ENCODE measurements around the gene PCYT2.

The PCYT2 gene

GRCh38 chr17:81934098-81934757 is 23.0 kb upstream of the PCYT2 start:
- Histone ChIP-seq H3K9ac (ENCODE audit: low read depth, low read length) (no peak overlapping the region), H3K9me3 (ENCODE audit: control insufficient read depth, insufficient read depth, low read length) (no peaks in the 10 kb centered on the region), H3K36me3 (ENCODE audit: insufficient read depth, low read length) (no peaks in the 10 kb centered on the region), H3K4me1 (ENCODE audit: insufficient read depth, low read length) (no peaks in the 10 kb centered on the region)

- H3K4me1 ChIP-seq (ENCODE audit: insufficient read depth, low read length): no peaks in the 10 kb centered on the region; the same call in 1 of the 2 replicates
- H3K9me3 ChIP-seq (ENCODE audit: control insufficient read depth, insufficient read depth, low read length): no peaks in the 10 kb centered on the region
- H3K9ac ChIP-seq (ENCODE audit: low read depth, low read length): no peak overlapping the region
- no peaks in the 10 kb centered on the region for H3K36me3 ChIP-seq (ENCODE audit: insufficient read depth, low read length)
These were observed 22.0 kb upstream of the PCYT2 start for GRCh38 chr17:81933178-81933699.

- no peaks in the 10 kb centered on the region for H3K36me3 ChIP-seq (ENCODE audit: insufficient read depth, low read length)
- H3K9me3 ChIP-seq (ENCODE audit: control insufficient read depth, insufficient read depth, low read length): no peaks in the 10 kb centered on the region
- H3K9ac ChIP-seq (ENCODE audit: low read depth, low read length): no peak overlapping the region
- no peaks in the 10 kb centered on the region; the same call in 1 of the 2 replicates for H3K4me1 ChIP-seq (ENCODE audit: insufficient read depth, low read length)
These were observed 21.3 kb upstream of the PCYT2 start for GRCh38 chr17:81932333-81932983.

- Histone ChIP-seq H3K4me1 (ENCODE audit: insufficient read depth, low read length) (no peaks in the 10 kb centered on the region; the same call in 1 of the 2 replicates), H3K9ac (ENCODE audit: low read depth, low read length) (no peak overlapping the region)
These were observed 20.5 kb upstream of the PCYT2 start for GRCh38 chr17:81931557-81932332.

GRCh38 chr17:81931189-81931556 is 20.0 kb upstream of the PCYT2 start:
- H3K4me1 ChIP-seq (ENCODE audit: insufficient read depth, low read length): peaks cover under 1% of the 10 kb centered on the region; the same call in 1 of the 2 replicates
- H3K9me3 ChIP-seq (ENCODE audit: control insufficient read depth, insufficient read depth, low read length): no peaks in the 10 kb centered on the region
- H3K9ac ChIP-seq (ENCODE audit: low read depth, low read length): no peak overlapping the region
- H3K36me3 ChIP-seq (ENCODE audit: insufficient read depth, low read length): no peaks in the 10 kb centered on the region

More at GRCh38 chr17:81931557-81932332, 20.5 kb upstream of the PCYT2 start:
- H3K36me3 ChIP-seq (ENCODE audit: insufficient read depth, low read length): no peaks in the 10 kb centered on the region
- H3K9me3 ChIP-seq (ENCODE audit: control insufficient read depth, insufficient read depth, low read length): no peaks in the 10 kb centered on the region

GRCh38 chr17:81930142-81931125 is 19.2 kb upstream of the PCYT2 start:
- peaks cover 4% of the 10 kb centered on the region; the same call in 1 of the 2 replicates for H3K4me1 ChIP-seq (ENCODE audit: insufficient read depth, low read length)
- H3K36me3 ChIP-seq (ENCODE audit: insufficient read depth, low read length): no peaks in the 10 kb centered on the region
- no peak overlapping the region for H3K9ac ChIP-seq (ENCODE audit: low read depth, low read length)
- no peaks in the 10 kb centered on the region for H3K9me3 ChIP-seq (ENCODE audit: control insufficient read depth, insufficient read depth, low read length)

GRCh38 chr17:81929253-81930141 is 18.3 kb upstream of the PCYT2 start:
- Histone ChIP-seq H3K36me3 (ENCODE audit: insufficient read depth, low read length) (no peaks in the 10 kb centered on the region), H3K4me1 (ENCODE audit: insufficient read depth, low read length) (peaks cover 13% of the 10 kb centered on the region; the same call in 1 of the 2 replicates), H3K9me3 (ENCODE audit: control insufficient read depth, insufficient read depth, low read length) (no peaks in the 10 kb centered on the region), H3K9ac (ENCODE audit: low read depth, low read length) (no peak overlapping the region)

- H3K36me3 ChIP-seq (ENCODE audit: insufficient read depth, low read length): no peaks in the 10 kb centered on the region
- H3K4me1 ChIP-seq (ENCODE audit: insufficient read depth, low read length): peaks cover 21% of the 10 kb centered on the region; the same call in 1 of the 2 replicates
- H3K9ac ChIP-seq (ENCODE audit: low read depth, low read length): peak overlapping the region; percentile 78
- no peaks in the 10 kb centered on the region for H3K9me3 ChIP-seq (ENCODE audit: control insufficient read depth, insufficient read depth, low read length)
These were observed 17.5 kb upstream of the PCYT2 start for GRCh38 chr17:81928544-81929252.

- Histone ChIP-seq H3K36me3 (ENCODE audit: insufficient read depth, low read length) (no peaks in the 10 kb centered on the region), H3K9ac (ENCODE audit: low read depth, low read length) (peak within 1 kb of the TSS; percentile 78), H3K9me3 (ENCODE audit: control insufficient read depth, insufficient read depth, low read length) (no peaks in the 10 kb centered on the region), H3K4me1 (ENCODE audit: insufficient read depth, low read length) (peaks cover 24% of the 10 kb centered on the region; the same call in 1 of the 2 replicates)
These were observed 16.7 kb upstream of the PCYT2 start, which contains the start of gene MAFG for GRCh38 chr17:81927653-81928543. Gene MAFG, minus strand, starts transcription at chr17:81927735. Its CDS starts 4,550 bp downstream, at chr17:81923185.

- no peaks in the 10 kb centered on the region for H3K36me3 ChIP-seq (ENCODE audit: insufficient read depth, low read length)
- peaks cover 28% of the 10 kb centered on the region; the same call in 1 of the 2 replicates for H3K4me1 ChIP-seq (ENCODE audit: insufficient read depth, low read length)
- H3K9me3 ChIP-seq (ENCODE audit: control insufficient read depth, insufficient read depth, low read length): no peaks in the 10 kb centered on the region
- peak overlapping the region; percentile 78 for H3K9ac ChIP-seq (ENCODE audit: low read depth, low read length)
These were observed 16.0 kb upstream of the PCYT2 start for GRCh38 chr17:81927152-81927652.

GRCh38 chr17:81926451-81927151 is 15.4 kb upstream of the PCYT2 start:
- no peaks in the 10 kb centered on the region for H3K9me3 ChIP-seq (ENCODE audit: control insufficient read depth, insufficient read depth, low read length)
- H3K9ac ChIP-seq (ENCODE audit: low read depth, low read length): peak overlapping the region; percentile 66
- H3K4me1 ChIP-seq (ENCODE audit: insufficient read depth, low read length): peaks cover 28% of the 10 kb centered on the region; the same call in 1 of the 2 replicates
- H3K36me3 ChIP-seq (ENCODE audit: insufficient read depth, low read length): no peaks in the 10 kb centered on the region
